Endothelial cell of umbilical vein (primary cell): ENCODE results near the gene MYO1E.

Source experiments
- CTCF ChIP-seq, 2 donors: IDR thresholded peaks; 1 replicate in 1 of 2; 2 replicates in 1 of 2; pipeline ENCODE4 v1.5.1; 2011; ENCODE audit warnings: low read length in 2 of 2, mild to moderate bottlenecking in 2 of 2, moderate library complexity in 2 of 2, control low read depth in 1 of 2, inconsistent platforms in 1 of 2, low read depth in 1 of 2; ENCODE audit not compliant: insufficient read depth in 1 of 2; ENCODE audit errors: extremely low read depth in 1 of 2
- POLR2A ChIP-seq: IDR thresholded peaks from 2 replicates; pipeline ENCODE4 v1.6.1; 2012; ENCODE audit warnings: low read depth, mild to moderate bottlenecking, control low read depth, low read length
- POLR2AphosphoS5 ChIP-seq: IDR thresholded peaks from 2 replicates; pipeline ENCODE4 v1.6.1; 2012; ENCODE audit warnings: low read depth, mild to moderate bottlenecking, control low read depth, low read length, moderate library complexity; ENCODE audit not compliant: insufficient read depth

- TF ChIP-seq CTCF (IDR thresholded peaks at IDR 0.05; ENCODE audit: extremely low read depth in 1 of 2, insufficient read depth in 1 of 2, low read depth in 1 of 2, low read length in 2 of 2) (peak; percentile 86 to 91), POLR2AphosphoS5 (no peak), POLR2A (no peak)
Observed at GRCh38 chr15:59138243-59138642, 234.4 kb downstream of the MYO1E start.
